Measurements from ENCODE around the gene SLC2A13.

Gene SLC2A13

GRCh38 chr12:40105515-40106201 is at the start of gene SLC2A13:
SLC2A13 (minus strand) TSS chr12:40106081; CDS start chr12:40105808, 273 bp downstream.
- peak; percentile 59 for DNase-seq (ENCODE audit: low read depth)

- DNase-seq (ENCODE audit: low read depth) = no peak
Measured at GRCh38 chr12:40154381-40154780, 48.5 kb upstream of the SLC2A13 start.

GRCh38 chr12:40153432-40153831 is 47.6 kb upstream of the SLC2A13 start:
- no peak for DNase-seq (ENCODE audit: low read depth)

GRCh38 chr12:40152783-40153383 is 47.0 kb upstream of the SLC2A13 start:
- DNase-seq (ENCODE audit: low read depth) = no peak

GRCh38 chr12:40149673-40150260 is 43.9 kb upstream of the SLC2A13 start:
- no peak for DNase-seq (ENCODE audit: low read depth)

- no peak for DNase-seq (ENCODE audit: low read depth)
Measured at GRCh38 chr12:40146800-40147797, 41.2 kb upstream of the SLC2A13 start.

- no peak for DNase-seq (ENCODE audit: low read depth)
Measured at GRCh38 chr12:40145896-40146295, 40.0 kb upstream of the SLC2A13 start.

GRCh38 chr12:40144023-40144422 is 38.1 kb upstream of the SLC2A13 start:
- no peak for DNase-seq (ENCODE audit: low read depth)

- DNase-seq (ENCODE audit: low read depth) = no peak
Measured at GRCh38 chr12:40142001-40142744, 36.3 kb upstream of the SLC2A13 start.

- DNase-seq (ENCODE audit: low read depth) = no peak
Measured at GRCh38 chr12:40138526-40138925, 32.6 kb upstream of the SLC2A13 start.

- DNase-seq (ENCODE audit: low read depth) = no peak
Measured at GRCh38 chr12:40137252-40137651, 31.4 kb upstream of the SLC2A13 start.

- no peak for DNase-seq (ENCODE audit: low read depth)
Measured at GRCh38 chr12:40127408-40127807, 21.5 kb upstream of the SLC2A13 start.

- DNase-seq (ENCODE audit: low read depth) = no peak
Measured at GRCh38 chr12:40123496-40123895, 17.6 kb upstream of the SLC2A13 start.

GRCh38 chr12:40122842-40123241 is 17.0 kb upstream of the SLC2A13 start:
- no peak for DNase-seq (ENCODE audit: low read depth)

- DNase-seq (ENCODE audit: low read depth) = no peak
Measured at GRCh38 chr12:40117818-40118217, 11.9 kb upstream of the SLC2A13 start.

GRCh38 chr12:40110586-40110985 is 4.7 kb upstream of the SLC2A13 start:
- DNase-seq (ENCODE audit: low read depth) = no peak

GRCh38 chr12:40107803-40108620 is 2.1 kb upstream of the SLC2A13 start:
- DNase-seq (ENCODE audit: low read depth) = peak; percentile 5

GRCh38 chr12:40107098-40107802 is 1.4 kb upstream of the SLC2A13 start:
- DNase-seq (ENCODE audit: low read depth) = peak; percentile 69

- no peak for DNase-seq (ENCODE audit: low read depth)
Measured at GRCh38 chr12:40106655-40107054, 774 bp upstream of the SLC2A13 start.

- DNase-seq (ENCODE audit: low read depth) = no peak
Measured at GRCh38 chr12:40106202-40106533, 287 bp upstream of the SLC2A13 start.

All from T-helper 22 cell (primary cell).